ENCODE data around the gene MTHFD1L. TPM values are rescaled to one million over a fixed set of nuclear protein-coding genes. Genes with fewer than 3 reads are reported as not detected.

MTHFD1L gene
- total and polyA plus RNA-seq, 2 donors (not counting 3 experiments of a cell fraction or from before 2014, with no cell fraction given), result 40.2 to 120 TPM

DNA sequence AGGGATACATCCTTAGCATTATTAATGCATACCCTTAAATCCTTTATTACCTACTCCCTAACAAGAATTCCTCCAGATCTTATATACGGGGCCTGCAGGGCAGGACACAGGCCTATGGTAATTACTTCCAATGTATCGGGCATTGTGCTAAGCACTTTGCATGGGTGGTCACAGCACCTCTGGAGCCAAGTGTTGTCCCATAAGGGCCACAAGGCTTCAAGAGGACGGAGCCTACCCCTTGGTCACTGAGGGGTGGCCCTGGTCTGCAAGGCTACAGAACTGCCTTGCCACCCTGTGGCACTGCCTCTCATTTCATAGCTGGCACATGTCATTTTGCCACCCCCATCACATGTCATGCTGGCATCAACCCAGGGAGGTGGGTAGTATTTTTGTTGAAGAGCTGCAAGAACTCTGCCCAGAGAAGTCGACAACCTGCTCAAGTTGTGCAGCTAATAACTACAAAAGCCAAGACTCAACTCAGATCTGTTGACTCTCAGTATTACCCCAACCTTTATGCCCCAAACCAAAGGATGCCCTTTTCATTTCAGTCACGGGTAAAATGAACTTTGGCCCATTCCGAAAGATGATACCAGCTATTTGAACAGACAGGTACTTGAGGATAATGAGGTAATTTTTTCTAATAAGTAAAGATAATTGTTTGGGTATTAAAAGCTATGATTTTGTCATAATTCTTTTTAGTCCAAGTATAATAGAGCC is 230.2 kb downstream of the MTHFD1L start:
- Histone ChIP-seq H3K9ac (replicated peaks; ENCODE audit: extremely low read depth, insufficient read depth, low read length) (no peak overlapping the region), H3K4me3 (replicated peaks in 1 of 3; ENCODE audit: insufficient read depth in 1 of 3, low read depth in 1 of 3, low read length in 3 of 3) (no peak overlapping the region), H3K36me3 (ENCODE audit: control insufficient read depth in 2 of 2, extremely low read depth in 1 of 2, insufficient read depth in 2 of 2, low read length in 2 of 2) (peaks cover 7 to 10% of the 10 kb centered on the region in 2 experiments), H3K9me1 (replicated peaks; ENCODE audit: control insufficient read depth, extremely low read depth, insufficient read depth, low read length) (no peaks in the 10 kb centered on the region), H3K27me3 (ENCODE audit: control insufficient read depth in 2 of 2, insufficient read depth in 2 of 2, low read length in 2 of 2) (no peaks in the 10 kb centered on the region), H2AFZ (ENCODE audit: low read depth, low read length) (no peak overlapping the region), H3K4me2 (ENCODE audit: insufficient read depth, low read length) (no peak overlapping the region), H4K20me1 (replicated peaks; ENCODE audit: control insufficient read depth, extremely low read depth, insufficient read depth, low read length) (no peaks in the 10 kb centered on the region), H3K27ac (ENCODE audit: insufficient read depth, low read depth, low read length) (no peak overlapping the region), H3K4me1 (ENCODE audit: control insufficient read depth, extremely low read depth, insufficient read depth, low read length) (peaks cover 15% of the 10 kb centered on the region), H3K79me2 (ENCODE audit: control insufficient read depth, insufficient read depth, low read length) (no peaks in the 10 kb centered on the region), H3K9me3 (replicated peaks; ENCODE audit: control insufficient read depth, insufficient read depth, low read length) (no peaks in the 10 kb centered on the region)
- DNase-seq (ENCODE audit: low read depth, low spot score), result no peak
- intact Hi-C loops (cut with micrococcal nuclease) (no loop called here), dilution Hi-C loops (cut with MboI; ENCODE audit: extremely low pct_ligation_motif_present, low sequenced_read_pairs) (no loop called here)
- CTCF ChIA-PET, result interaction anchor here (1.4 to 1.8 kb wide), 3 partner anchors 12 to 204 kb away, joined by 3 to 5 read pairs (median 4); no protein-coding TSS in a partner anchor
- no TSS peak for BruUV-seq (replicated peaks)
- FAIRE-seq, result no peak
- no peak for TF ChIP-seq MYC (IDR thresholded peaks at IDR 0.05; ENCODE audit: low read depth, low read length)
- no peak for TF ChIP-seq JUN (IDR thresholded peaks at IDR 0.05; ENCODE audit: borderline replicate concordance, insufficient read depth, insufficient read length, low read depth)
- POLR2A ChIA-PET, result no interaction called here

DNA sequence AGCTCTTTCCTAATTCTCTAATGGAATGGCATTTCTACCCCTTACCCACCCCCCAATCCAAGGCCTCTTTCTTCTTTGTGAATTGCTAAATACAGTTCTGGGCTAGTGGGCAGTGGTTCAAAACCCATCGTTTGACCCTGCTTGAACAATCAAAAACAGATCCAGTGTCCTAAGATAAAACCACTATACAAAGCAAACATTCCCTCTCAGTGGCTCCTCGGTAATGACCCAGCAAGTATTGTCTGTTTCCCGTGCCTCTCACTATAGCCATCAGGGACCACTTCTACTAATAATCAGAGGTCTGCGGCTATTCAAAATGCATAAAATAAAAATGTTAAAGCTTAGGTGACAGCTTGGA is 230.7 kb downstream of the MTHFD1L start:
- BruUV-seq (replicated peaks), result no TSS peak
- CTCF ChIA-PET, result interaction anchor here (1.4 to 1.8 kb wide), 3 partner anchors 12 to 204 kb away, joined by 3 to 5 read pairs (median 4); no protein-coding TSS in a partner anchor

More for the DNA sequence above, 230.7 kb downstream of the MTHFD1L start:
- no peaks in the 10 kb centered on the region for H3K9me1 ChIP-seq (replicated peaks; ENCODE audit: control insufficient read depth, extremely low read depth, insufficient read depth, low read length)
- no peak for FAIRE-seq
- H3K4me2 ChIP-seq (ENCODE audit: insufficient read depth, low read length), result no peak overlapping the region
- POLR2A ChIA-PET, result no interaction called here
- H4K20me1 ChIP-seq (replicated peaks; ENCODE audit: control insufficient read depth, extremely low read depth, insufficient read depth, low read length), result no peaks in the 10 kb centered on the region
- H3K36me3 ChIP-seq (ENCODE audit: control insufficient read depth in 2 of 2, extremely low read depth in 1 of 2, insufficient read depth in 2 of 2, low read length in 2 of 2), result peaks cover 4 to 10% of the 10 kb centered on the region in 2 experiments
- no peak for DNase-seq (ENCODE audit: low read depth, low spot score)
- no peak overlapping the region for H3K4me3 ChIP-seq (replicated peaks in 1 of 3; ENCODE audit: insufficient read depth in 1 of 3, low read depth in 1 of 3, low read length in 3 of 3)
- no peaks in the 10 kb centered on the region for H3K79me2 ChIP-seq (ENCODE audit: control insufficient read depth, insufficient read depth, low read length)
- H3K9ac ChIP-seq (replicated peaks; ENCODE audit: extremely low read depth, insufficient read depth, low read length), result no peak overlapping the region
- H3K27ac ChIP-seq (ENCODE audit: insufficient read depth, low read depth, low read length), result no peak overlapping the region
- H3K27me3 ChIP-seq (ENCODE audit: control insufficient read depth in 2 of 2, insufficient read depth in 2 of 2, low read length in 2 of 2), result no peaks in the 10 kb centered on the region
- H3K4me1 ChIP-seq (ENCODE audit: control insufficient read depth, extremely low read depth, insufficient read depth, low read length), result peaks cover 15% of the 10 kb centered on the region
- TF ChIP-seq EZH2 (IDR thresholded peaks at IDR 0.05; ENCODE audit: borderline replicate concordance, low read depth, low read length, severe bottlenecking) (no peak), POLR2A (IDR thresholded peaks at IDR 0.05; ENCODE audit: low read depth, low read length) (no peak), GATA2 (IDR thresholded peaks at IDR 0.05; ENCODE audit: insufficient read depth, insufficient read length, low read depth, low read length) (no peak), JUN (IDR thresholded peaks at IDR 0.05; ENCODE audit: borderline replicate concordance, insufficient read depth, insufficient read length, low read depth) (no peak), FOS (IDR thresholded peaks at IDR 0.05; ENCODE audit: borderline replicate concordance, insufficient read depth, low read length) (no peak), MYC (IDR thresholded peaks at IDR 0.05; ENCODE audit: low read depth, low read length) (no peak), POLR2AphosphoS5 (IDR thresholded peaks at IDR 0.05; ENCODE audit: insufficient read depth, low read depth, low read length) (no peak)
- TF ChIP-seq, protein P1, sequence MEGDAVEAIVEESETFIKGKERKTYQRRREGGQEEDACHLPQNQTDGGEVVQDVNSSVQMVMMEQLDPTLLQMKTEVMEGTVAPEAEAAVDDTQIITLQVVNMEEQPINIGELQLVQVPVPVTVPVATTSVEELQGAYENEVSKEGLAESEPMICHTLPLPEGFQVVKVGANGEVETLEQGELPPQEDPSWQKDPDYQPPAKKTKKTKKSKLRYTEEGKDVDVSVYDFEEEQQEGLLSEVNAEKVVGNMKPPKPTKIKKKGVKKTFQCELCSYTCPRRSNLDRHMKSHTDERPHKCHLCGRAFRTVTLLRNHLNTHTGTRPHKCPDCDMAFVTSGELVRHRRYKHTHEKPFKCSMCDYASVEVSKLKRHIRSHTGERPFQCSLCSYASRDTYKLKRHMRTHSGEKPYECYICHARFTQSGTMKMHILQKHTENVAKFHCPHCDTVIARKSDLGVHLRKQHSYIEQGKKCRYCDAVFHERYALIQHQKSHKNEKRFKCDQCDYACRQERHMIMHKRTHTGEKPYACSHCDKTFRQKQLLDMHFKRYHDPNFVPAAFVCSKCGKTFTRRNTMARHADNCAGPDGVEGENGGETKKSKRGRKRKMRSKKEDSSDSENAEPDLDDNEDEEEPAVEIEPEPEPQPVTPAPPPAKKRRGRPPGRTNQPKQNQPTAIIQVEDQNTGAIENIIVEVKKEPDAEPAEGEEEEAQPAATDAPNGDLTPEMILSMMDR (IDR thresholded peaks at IDR 0.05; ENCODE audit: extremely low read depth in 1 of 2, insufficient read depth in 1 of 2, low read depth in 1 of 2, low read length in 2 of 2), result no peak
- TF ChIP-seq, protein P2, sequence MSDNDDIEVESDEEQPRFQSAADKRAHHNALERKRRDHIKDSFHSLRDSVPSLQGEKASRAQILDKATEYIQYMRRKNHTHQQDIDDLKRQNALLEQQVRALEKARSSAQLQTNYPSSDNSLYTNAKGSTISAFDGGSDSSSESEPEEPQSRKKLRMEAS (IDR thresholded peaks at IDR 0.05; ENCODE audit: insufficient read depth, insufficient read length), result no peak
- intact Hi-C loops (cut with micrococcal nuclease), result no loop called here
- no peak overlapping the region for H2AFZ ChIP-seq (ENCODE audit: low read depth, low read length)
- dilution Hi-C loops (cut with MboI; ENCODE audit: extremely low pct_ligation_motif_present, low sequenced_read_pairs), result no loop called here
- no peaks in the 10 kb centered on the region for H3K9me3 ChIP-seq (replicated peaks; ENCODE audit: control insufficient read depth, insufficient read depth, low read length)
